ENCODE results near the gene SNX20. TPM values are rescaled to one million over a fixed set of nuclear protein-coding genes. Genes with fewer than 3 reads are reported as not detected.

Gene SNX20
- total and polyA plus RNA-seq, 2 of the 4 experiments (the other 2 are of a cell fraction): not detected

- H3K18ac ChIP-seq (ENCODE audit: low read depth, low read length): no peak overlapping the region
- 37% methylated on average over 3 of the region's 11 CpGs; no CpG with 5 or more reads in 1 of the 2 experiments for WGBS, 2 experiments (ENCODE audit: extremely low coverage in 2 of 2, insufficient read length in 1 of 2)
- H2AFZ ChIP-seq (replicated peaks; ENCODE audit: low read length, poor library complexity): no peak overlapping the region
- H3K36me3 ChIP-seq (ENCODE audit: control insufficient read depth, insufficient read depth, low read length): no peaks in the 10 kb centered on the region
- H4K20me1 ChIP-seq (ENCODE audit: insufficient read depth, low read length): no peaks in the 10 kb centered on the region
- H3K23ac ChIP-seq (ENCODE audit: low read depth, low read length): no peak overlapping the region
- H4K5ac ChIP-seq (ENCODE audit: low read depth, low read length): no peak overlapping the region
- H3K27me3 ChIP-seq (ENCODE audit: control insufficient read depth, insufficient read depth, low read length): peaks cover 6% of the 10 kb centered on the region; the same call in 1 of the 2 replicates
- dilution Hi-C loops (cut with HindIII; ENCODE audit: low sequenced_read_pairs, unreplicated experiment): no loop called here
- no peak overlapping the region for H3K27ac ChIP-seq (ENCODE audit: insufficient read depth, low read length)
- H3K9me1 ChIP-seq (ENCODE audit: insufficient read depth, low read length): no peaks in the 10 kb centered on the region
- H4K91ac ChIP-seq (ENCODE audit: insufficient read depth, low read depth, low read length): no peak overlapping the region
- no peak overlapping the region for H4K8ac ChIP-seq (ENCODE audit: low read depth in 2 of 2, low read length in 2 of 2)
- H3K4ac ChIP-seq (ENCODE audit: low read depth, low read length): no peak overlapping the region
- ATAC-seq (ENCODE audit: low read depth) (no peak), DNase-seq (no peak)
- no peaks in the 10 kb centered on the region for H3K9me3 ChIP-seq (ENCODE audit: control insufficient read depth, insufficient read depth, low read length)
- no peak overlapping the region for H2BK120ac ChIP-seq (ENCODE audit: low read depth, low read length)
- H3K14ac ChIP-seq (replicated peaks; ENCODE audit: low read depth, low read length): no peak overlapping the region
- H3K79me1 ChIP-seq (ENCODE audit: low read depth in 1 of 2, low read length in 2 of 2): no peaks in the 10 kb centered on the region
- no peaks in the 10 kb centered on the region for H3K4me1 ChIP-seq (ENCODE audit: control insufficient read depth, insufficient read depth, low read length)
- H3K56ac ChIP-seq (ENCODE audit: extremely low read depth, insufficient read depth, low read length): no peak overlapping the region
- ChIA-PET CTCF (interaction anchor here (1.9 kb wide), 1 partner anchor 11 kb away, joined by 11 read pairs; no protein-coding TSS in a partner anchor), POLR2A (ENCODE audit: unreplicated experiment) (no interaction called here)
- no peak overlapping the region for H2BK20ac ChIP-seq (ENCODE audit: low read depth, low read length)
- H3K4me3 ChIP-seq (ENCODE audit: insufficient read depth, low read depth, low read length): no peak overlapping the region
- intact Hi-C loops (cut with micrococcal nuclease): no loop called here
- H3K4me2 ChIP-seq (ENCODE audit: low read depth, low read length): no peak overlapping the region
- no TSS peak for BruUV-seq (replicated peaks)
- no peak overlapping the region for H2AK9ac ChIP-seq (replicated peaks; ENCODE audit: low read depth, low read length, poor library complexity)
- H2BK5ac ChIP-seq (ENCODE audit: low read depth, low read length, poor library complexity, severe bottlenecking): no peak overlapping the region
- H2BK15ac ChIP-seq (ENCODE audit: low read depth, low read length): no peak overlapping the region
- no peak overlapping the region for H2AK5ac ChIP-seq (ENCODE audit: low read depth, low read length)
- in situ Hi-C loops (cut with MboI; ENCODE audit: low sequenced_read_pairs): loop anchor here (25.0 kb wide), 1 partner anchor 442 kb away; no protein-coding TSS in a partner anchor
- H3K9ac ChIP-seq (ENCODE audit: low read depth, low read length): no peak overlapping the region
- TF ChIP-seq FOS (IDR thresholded peaks at IDR 0.05; ENCODE audit: low read depth, low read length) (no peak), MXI1 (IDR thresholded peaks at IDR 0.05; ENCODE audit: borderline replicate concordance, low read depth, low read length) (no peak), MAZ (IDR thresholded peaks at IDR 0.05; ENCODE audit: borderline replicate concordance, low read depth, low read length) (no peak), CEBPB (IDR thresholded peaks at IDR 0.05; ENCODE audit: low read depth, low read length) (no peak), NFE2L2 (IDR thresholded peaks at IDR 0.05; ENCODE audit: low read depth, low read length) (no peak), SMC3 (IDR thresholded peaks at IDR 0.05; ENCODE audit: low read depth, low read length) (no peak), POLR2A (IDR thresholded peaks at IDR 0.05; ENCODE audit: low read depth, low read length) (no peak), ELK1 (IDR thresholded peaks at IDR 0.05; ENCODE audit: borderline replicate concordance, low read depth, low read length) (no peak), CHD1 (IDR thresholded peaks at IDR 0.05; ENCODE audit: low read depth, low read length) (no peak), RFX5 (IDR thresholded peaks at IDR 0.05; ENCODE audit: low read depth, low read length) (no peak), BHLHE40 (IDR thresholded peaks at IDR 0.05; ENCODE audit: low read depth, low read length) (no peak), CTCF (conservative IDR thresholded peaks at IDR 0.05; ENCODE audit: low read depth, low read length) (no peak), RCOR1 (IDR thresholded peaks at IDR 0.05; ENCODE audit: insufficient replicate concordance, low read length) (no peak), MAFK (IDR thresholded peaks at IDR 0.05; ENCODE audit: low read depth, low read length) (no peak), RAD21 (IDR thresholded peaks at IDR 0.05; ENCODE audit: low read length) (no peak)
Measured at GRCh38 chr16:50653633-50654519, 27.2 kb downstream of the SNX20 start.

All from IMR-90 (cell line).